Measurements from ENCODE around the gene FAM199X. TPM values are rescaled to one million over a fixed set of nuclear protein-coding genes. Genes with fewer than 3 reads are reported as not detected.

FAM199X gene
- total RNA-seq, 2 experiments from 2014 or later, result 13.4 to 14.0 TPM

DNA sequence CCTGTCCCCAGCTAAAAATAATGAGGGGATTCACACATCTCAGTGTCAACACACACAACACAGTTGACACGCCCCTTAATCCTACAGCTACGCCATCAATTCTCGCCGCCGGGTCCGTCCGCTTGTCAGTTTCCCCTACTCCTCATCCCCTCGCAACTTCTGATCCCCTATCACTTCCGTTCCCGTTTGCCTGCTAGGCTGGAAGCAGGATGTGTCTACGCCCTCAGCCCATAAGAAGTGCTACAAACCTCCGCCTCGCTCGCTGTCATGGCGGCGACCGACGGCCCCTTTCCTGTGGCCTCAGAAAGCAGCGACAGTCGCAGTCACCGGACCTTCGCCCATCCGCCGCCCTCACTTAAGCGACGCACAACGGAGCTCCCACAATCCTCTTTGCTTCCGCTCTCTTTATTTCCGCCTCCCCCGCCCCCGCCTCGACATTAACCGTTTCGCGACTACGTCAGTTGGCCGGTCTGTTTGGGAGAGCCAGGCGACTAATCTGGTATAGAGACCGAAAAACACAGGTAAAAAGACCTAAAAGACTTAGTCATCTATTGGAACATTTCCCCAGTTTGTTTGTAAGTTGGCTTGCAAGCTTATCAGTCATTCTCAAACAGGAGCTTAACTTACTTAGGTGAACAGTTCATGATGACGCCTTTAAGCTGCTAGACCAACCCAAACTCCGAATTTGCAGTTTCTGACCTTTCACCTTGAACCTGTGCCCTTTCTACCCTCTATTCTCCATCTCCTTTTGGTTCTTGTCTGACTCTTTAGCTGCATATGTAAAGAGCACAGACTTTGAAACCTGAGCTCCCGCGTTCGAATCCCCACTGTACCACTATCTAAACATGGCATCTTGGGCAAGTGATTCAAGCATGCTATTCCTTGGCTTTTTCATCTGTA, 9.4 kb upstream of the FAM199X start, which contains the start of gene SLC25A53:
SLC25A53 (minus strand) TSS at position 380 of the 900 bp plus-strand sequence. CDS start 51,752 bp downstream, outside the sequence.
- POLR2A ChIA-PET, result interaction anchor here (0.8 to 1.9 kb wide), 8 partner anchors 9 to 325 kb away, joined by 3 to 29 read pairs (median 4); partner anchors contain the start of genes FAM199X, RAB9B and ZCCHC18
- H3K36me3 Mint-ChIP-seq, result no peaks in the 10 kb centered on the region
- ATAC-seq (ENCODE audit: low read depth) (peak; percentile 91), DNase-seq (peak; percentile 78)
- peak within 1 kb of the TSS; percentile 100 for H3K27ac Mint-ChIP-seq
- no peaks in the 10 kb centered on the region for H3K9me3 Mint-ChIP-seq
- peaks cover 8% of the 10 kb centered on the region for H3K4me1 Mint-ChIP-seq
- no peaks in the 10 kb centered on the region for H3K27me3 Mint-ChIP-seq
- peak within 1 kb of the TSS; percentile 100 for H3K4me3 Mint-ChIP-seq

DNA sequence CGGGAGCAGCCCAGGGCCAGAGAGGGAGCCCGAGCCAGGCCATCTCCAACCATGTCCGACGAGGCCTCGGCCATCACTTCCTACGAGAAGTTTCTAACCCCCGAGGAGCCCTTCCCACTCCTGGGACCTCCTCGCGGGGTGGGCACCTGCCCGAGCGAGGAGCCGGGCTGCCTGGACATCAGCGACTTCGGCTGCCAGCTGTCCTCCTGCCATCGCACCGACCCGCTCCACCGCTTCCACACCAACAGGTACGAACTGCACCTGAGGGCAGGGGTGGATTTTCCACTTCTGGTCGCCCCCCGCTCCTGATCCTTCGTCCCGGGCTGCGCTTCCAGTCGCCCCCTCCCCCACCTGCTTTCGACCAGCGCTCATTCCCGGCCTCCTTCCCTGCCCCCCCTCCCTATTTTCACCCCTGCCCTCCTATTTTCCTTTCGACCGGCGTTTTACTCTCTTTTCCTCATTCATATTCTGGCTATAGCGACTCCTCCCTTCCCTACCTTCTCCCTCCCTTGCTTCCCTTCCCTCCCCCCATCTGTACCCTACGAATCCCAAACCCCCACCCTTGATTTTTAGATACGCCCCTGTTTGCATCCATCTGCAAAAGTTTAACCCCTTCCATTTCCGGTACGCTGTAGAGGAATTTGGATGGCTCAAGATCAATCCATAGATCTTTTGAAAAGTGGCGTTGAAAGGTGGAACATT, 633 bp downstream of the FAM199X start:
- POLR2A ChIA-PET, result interaction anchor here (1.0 to 2.9 kb wide), 3 partner anchors 10 to 248 kb away, joined by 3 to 29 read pairs (median 4); partner anchors contain the start of gene SLC25A53
- H3K9me3 Mint-ChIP-seq, result no peaks in the 10 kb centered on the region
- peak overlapping the region; percentile 82 for H3K4me3 Mint-ChIP-seq
- H3K27ac Mint-ChIP-seq, result peak overlapping the region; percentile 73
- H3K36me3 Mint-ChIP-seq, result peaks cover 5% of the 10 kb centered on the region
- peaks cover 25% of the 10 kb centered on the region for H3K4me1 Mint-ChIP-seq
- peak; percentile 2 for ATAC-seq (ENCODE audit: low read depth)
- H3K27me3 Mint-ChIP-seq, result no peaks in the 10 kb centered on the region
- no peak for DNase-seq

DNA sequence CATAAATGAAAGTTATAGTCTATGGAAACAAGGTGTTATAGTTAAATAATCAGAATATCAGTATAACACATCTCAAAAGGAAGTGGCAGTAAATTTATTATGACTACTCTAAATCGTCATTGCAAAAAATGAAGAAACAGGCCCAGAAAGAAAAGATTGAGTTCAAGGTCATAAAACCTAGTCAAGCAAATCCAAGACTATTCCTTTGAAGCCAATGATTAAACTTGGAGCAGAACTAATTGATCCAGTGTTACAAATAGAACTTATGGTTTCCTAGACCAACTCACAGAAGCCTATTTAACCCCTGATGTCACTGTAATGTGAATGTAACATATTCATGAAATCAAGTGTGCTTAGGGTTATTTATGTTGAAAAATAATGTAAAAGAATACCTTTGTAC, 1.9 kb downstream of the FAM199X start:
- Mint-ChIP-seq H3K27me3 (no peaks in the 10 kb centered on the region), H3K4me1 (peaks cover 25% of the 10 kb centered on the region), H3K4me3 (peak overlapping the region; percentile 82), H3K9me3 (no peaks in the 10 kb centered on the region), H3K27ac (no peak overlapping the region), H3K36me3 (peaks cover 5% of the 10 kb centered on the region)
- ATAC-seq (ENCODE audit: low read depth) (no peak), DNase-seq (no peak)
- POLR2A ChIA-PET, result no interaction called here

DNA sequence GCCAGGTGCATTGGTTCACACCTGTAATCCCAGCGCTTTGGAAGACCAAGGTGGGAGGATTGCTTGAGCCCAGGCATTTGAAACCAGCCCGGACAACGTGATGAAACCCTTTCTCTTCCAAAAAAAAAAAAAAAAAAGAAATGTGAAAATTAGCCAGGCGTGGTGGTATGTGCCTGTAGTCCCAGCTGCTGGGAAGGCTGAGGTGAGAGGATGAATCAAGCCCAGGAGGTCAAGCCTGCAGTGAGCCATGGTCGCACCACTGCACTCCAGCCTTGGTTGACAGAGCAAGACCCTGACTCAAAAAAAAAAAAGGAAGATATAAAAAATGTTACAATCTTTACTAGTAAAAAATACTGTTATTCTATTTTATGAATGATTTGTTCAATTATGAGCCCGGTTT, 5.9 kb downstream of the FAM199X start:
- H3K27ac Mint-ChIP-seq, result no peak overlapping the region
- ATAC-seq (ENCODE audit: low read depth) (no peak), DNase-seq (no peak)
- POLR2A ChIA-PET, result no interaction called here
- H3K36me3 Mint-ChIP-seq, result peaks cover 7% of the 10 kb centered on the region
- no peak overlapping the region for H3K4me3 Mint-ChIP-seq
- no peaks in the 10 kb centered on the region for H3K9me3 Mint-ChIP-seq
- peaks cover 19% of the 10 kb centered on the region for H3K4me1 Mint-ChIP-seq
- no peaks in the 10 kb centered on the region for H3K27me3 Mint-ChIP-seq

DNA sequence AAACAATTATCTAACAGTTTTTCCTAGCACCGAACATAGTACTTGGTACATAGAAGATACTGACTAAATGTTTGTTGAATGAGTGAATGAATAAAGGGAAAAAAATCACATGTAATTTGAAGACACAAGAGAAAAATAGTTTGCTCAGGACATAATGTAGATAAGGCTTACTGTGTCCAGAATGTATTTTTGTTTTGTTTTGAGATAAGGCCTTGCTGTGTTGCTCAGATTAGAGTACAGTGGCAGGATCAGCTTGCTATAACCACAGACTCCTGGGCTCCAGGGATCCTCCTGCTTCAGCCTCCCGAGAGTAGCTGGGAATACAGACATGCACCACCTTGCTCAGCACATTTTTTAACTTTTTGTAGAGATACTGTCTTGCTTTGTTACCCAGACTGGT, 6.5 kb downstream of the FAM199X start:
- Mint-ChIP-seq H3K4me1 (peaks cover 14% of the 10 kb centered on the region), H3K4me3 (no peak overlapping the region), H3K36me3 (peaks cover 7% of the 10 kb centered on the region), H3K9me3 (no peaks in the 10 kb centered on the region), H3K27ac (no peak overlapping the region), H3K27me3 (no peaks in the 10 kb centered on the region)
- POLR2A ChIA-PET, result no interaction called here
- no peak for DNase-seq
- no peak for ATAC-seq (ENCODE audit: low read depth)

DNA sequence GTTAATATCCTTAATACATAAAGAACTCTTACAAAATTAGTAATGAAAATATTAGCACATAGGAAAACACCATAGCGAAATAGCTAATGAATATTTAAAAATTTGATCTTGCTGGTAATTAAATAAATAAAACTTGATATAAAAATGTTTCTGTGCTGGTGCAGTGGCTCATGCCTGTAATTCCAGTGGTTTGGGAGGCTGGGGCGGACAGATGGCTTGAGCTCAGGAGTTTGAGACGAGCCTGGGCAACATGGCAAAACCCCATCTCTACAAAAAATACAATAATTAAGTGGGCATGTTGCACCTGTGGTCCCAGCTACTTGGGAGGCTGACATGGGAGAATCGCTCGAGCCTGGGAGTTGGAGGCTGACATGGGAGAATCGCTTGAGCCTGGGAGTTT, 7.6 kb downstream of the FAM199X start:
- Mint-ChIP-seq H3K9me3 (no peaks in the 10 kb centered on the region), H3K4me3 (no peak overlapping the region), H3K36me3 (peaks cover 7% of the 10 kb centered on the region), H3K27me3 (no peaks in the 10 kb centered on the region), H3K4me1 (peaks cover 6% of the 10 kb centered on the region), H3K27ac (no peak overlapping the region)
- ATAC-seq (ENCODE audit: low read depth) (no peak), DNase-seq (no peak)
- POLR2A ChIA-PET, result no interaction called here

DNA sequence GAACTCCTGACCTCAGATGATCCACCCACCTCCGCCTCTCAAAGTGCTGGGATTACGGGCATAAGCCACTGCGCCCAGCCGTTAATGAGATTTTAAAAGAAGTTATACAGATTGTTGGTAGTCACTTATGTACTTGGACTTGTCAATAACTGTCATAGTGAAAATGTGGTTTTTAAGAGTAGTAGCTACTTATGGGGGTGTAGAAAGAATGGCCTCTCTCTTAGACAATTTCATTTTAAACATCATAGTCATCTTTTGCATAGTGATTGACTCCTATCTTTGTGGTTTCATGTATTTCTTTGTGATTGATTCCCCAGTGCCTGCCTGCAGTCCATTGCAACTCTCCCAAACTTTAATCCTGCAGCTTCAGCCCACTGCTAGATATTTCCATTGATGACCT, 17.4 kb downstream of the FAM199X start:
- Mint-ChIP-seq H3K36me3 (peaks cover 10% of the 10 kb centered on the region), H3K4me3 (no peak overlapping the region), H3K27me3 (no peaks in the 10 kb centered on the region), H3K9me3 (no peaks in the 10 kb centered on the region), H3K4me1 (peaks cover 2% of the 10 kb centered on the region), H3K27ac (no peak overlapping the region)
- no peak for ATAC-seq (ENCODE audit: low read depth)
- no peak for DNase-seq
- POLR2A ChIA-PET, result no interaction called here

DNA sequence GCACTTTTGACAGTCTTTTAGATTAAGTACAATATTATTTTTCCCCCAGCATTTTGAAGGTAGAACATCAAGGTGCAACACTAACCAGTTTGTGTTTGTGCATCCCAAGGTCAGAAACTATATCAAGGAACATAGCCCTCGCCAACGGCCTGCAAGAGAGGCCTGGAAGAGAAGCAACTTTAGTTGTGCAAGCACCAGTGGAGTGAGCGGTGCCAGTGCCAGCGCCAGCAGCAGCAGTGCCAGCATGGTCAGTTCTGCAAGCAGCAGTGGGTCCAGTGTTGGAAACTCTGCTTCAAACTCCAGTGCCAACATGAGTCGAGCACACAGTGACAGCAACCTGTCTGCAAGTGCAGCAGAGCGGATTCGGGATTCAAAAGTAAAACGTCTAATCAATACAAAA, 21.7 kb downstream of the FAM199X start:
- ATAC-seq (ENCODE audit: low read depth) (no peak), DNase-seq (no peak)
- no peaks in the 10 kb centered on the region for H3K4me1 Mint-ChIP-seq
- no peaks in the 10 kb centered on the region for H3K27me3 Mint-ChIP-seq
- H3K27ac Mint-ChIP-seq, result no peak overlapping the region
- POLR2A ChIA-PET, result no interaction called here
- H3K36me3 Mint-ChIP-seq, result peaks cover 3% of the 10 kb centered on the region
- H3K9me3 Mint-ChIP-seq, result no peaks in the 10 kb centered on the region
- H3K4me3 Mint-ChIP-seq, result no peak overlapping the region

DNA sequence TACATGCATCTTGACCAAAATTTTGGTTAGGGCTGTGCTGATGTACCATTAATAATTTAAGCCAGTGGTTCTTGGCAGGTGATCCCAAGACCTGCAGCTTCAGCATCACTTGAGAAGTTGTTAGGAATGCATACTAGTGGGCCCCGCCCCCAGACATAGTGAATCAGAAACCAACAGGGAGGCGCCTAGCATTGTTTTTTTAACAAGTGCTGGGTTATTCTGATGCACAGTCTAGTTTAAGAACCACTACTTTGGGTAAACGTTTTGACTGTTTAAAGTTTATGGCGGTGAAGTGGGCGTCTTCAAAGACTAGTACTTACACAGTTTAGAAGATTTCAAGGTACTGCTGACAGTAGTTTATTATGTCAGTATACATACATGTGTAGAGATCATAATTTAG, 23.6 kb downstream of the FAM199X start:
- H3K27ac Mint-ChIP-seq, result no peak overlapping the region
- DNase-seq (no peak), ATAC-seq (ENCODE audit: low read depth) (no peak)
- H3K27me3 Mint-ChIP-seq, result no peaks in the 10 kb centered on the region
- no peaks in the 10 kb centered on the region for H3K9me3 Mint-ChIP-seq
- POLR2A ChIA-PET, result no interaction called here
- H3K4me1 Mint-ChIP-seq, result no peaks in the 10 kb centered on the region
- H3K4me3 Mint-ChIP-seq, result no peak overlapping the region
- no peaks in the 10 kb centered on the region for H3K36me3 Mint-ChIP-seq

DNA sequence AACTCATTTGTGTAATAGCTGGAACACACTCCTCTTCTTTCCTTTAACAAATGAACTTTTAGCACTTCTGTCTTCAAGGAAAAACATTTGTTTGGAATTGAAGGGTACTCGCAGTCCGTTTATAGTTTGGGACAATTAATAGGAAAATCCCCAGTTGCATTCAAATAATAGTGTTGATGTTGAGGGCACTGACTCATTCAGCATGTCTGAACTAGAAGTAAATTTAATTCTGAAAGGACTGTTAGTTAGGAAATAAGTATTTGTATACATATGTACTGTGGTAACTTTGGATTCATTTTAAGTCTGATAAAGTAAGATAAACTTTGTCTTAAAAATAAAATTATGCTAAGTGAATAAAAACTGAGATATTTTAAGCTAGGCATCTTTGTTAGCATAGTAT, 27.2 kb downstream of the FAM199X start:
- POLR2A ChIA-PET, result no interaction called here
- Mint-ChIP-seq H3K27ac (no peak overlapping the region), H3K9me3 (no peaks in the 10 kb centered on the region)

DNA sequence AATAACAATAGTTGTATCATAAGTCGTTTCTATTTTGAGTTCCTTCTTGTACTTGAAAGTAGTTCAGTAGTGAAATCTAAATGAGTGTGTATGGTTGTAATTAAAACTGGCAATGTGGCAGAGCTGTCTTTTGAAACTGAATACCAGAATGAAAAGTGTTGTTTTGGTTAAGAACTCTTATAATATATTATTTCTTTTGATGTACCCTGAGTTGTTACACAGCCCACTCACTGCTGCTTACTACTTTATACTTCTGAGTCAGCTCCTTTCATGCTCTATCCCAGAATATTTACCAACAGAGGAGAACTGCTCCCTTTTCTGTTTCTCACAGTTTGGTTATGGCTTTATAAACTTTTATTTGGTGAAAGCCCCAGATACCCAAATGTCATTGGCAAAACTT, 28.8 kb downstream of the FAM199X start:
- no peaks in the 10 kb centered on the region for H3K36me3 Mint-ChIP-seq
- DNase-seq (no peak), ATAC-seq (ENCODE audit: low read depth) (no peak)
- no peaks in the 10 kb centered on the region for H3K4me1 Mint-ChIP-seq
- no peaks in the 10 kb centered on the region for H3K27me3 Mint-ChIP-seq
- no peaks in the 10 kb centered on the region for H3K9me3 Mint-ChIP-seq
- POLR2A ChIA-PET, result no interaction called here
- no peak overlapping the region for H3K4me3 Mint-ChIP-seq
- H3K27ac Mint-ChIP-seq, result no peak overlapping the region

More for the DNA sequence above, 27.2 kb downstream of the FAM199X start:
- H3K4me3 Mint-ChIP-seq, result no peak overlapping the region
- H3K27me3 Mint-ChIP-seq, result no peaks in the 10 kb centered on the region
- ATAC-seq (ENCODE audit: low read depth), result no peak
- no peak for DNase-seq
- no peaks in the 10 kb centered on the region for H3K4me1 Mint-ChIP-seq
- no peaks in the 10 kb centered on the region for H3K36me3 Mint-ChIP-seq

DNA sequence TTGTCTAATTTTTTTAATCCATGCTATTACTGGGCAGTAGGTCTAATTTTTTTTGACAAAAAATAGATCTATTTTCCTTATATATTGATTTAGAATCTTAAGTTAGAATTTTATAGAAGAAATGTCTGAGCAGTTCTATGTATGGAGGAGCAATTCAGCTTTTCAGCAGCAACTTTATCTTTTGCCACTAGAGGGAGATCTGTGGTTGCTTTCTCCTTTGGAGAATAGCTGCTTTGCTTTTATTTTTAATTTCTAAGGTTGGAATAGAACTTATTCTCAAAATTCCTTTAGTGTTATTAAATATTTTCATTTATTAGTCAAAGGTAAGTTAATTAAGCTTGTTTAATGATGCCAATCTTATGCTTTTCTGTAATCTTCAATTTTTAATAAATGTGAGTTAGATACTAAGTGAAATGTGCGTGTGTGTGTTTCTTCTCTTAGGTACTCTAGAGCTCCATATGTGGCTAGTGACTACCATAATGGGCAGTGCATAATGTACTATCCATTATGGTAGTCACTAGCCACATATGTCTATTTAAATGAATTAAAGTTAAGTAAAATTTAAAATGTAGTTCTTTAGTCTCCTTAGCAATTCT, 29.3 kb downstream of the FAM199X start:
- ATAC-seq (ENCODE audit: low read depth) (no peak), DNase-seq (no peak)
- POLR2A ChIA-PET, result no interaction called here
- Mint-ChIP-seq H3K9me3 (no peaks in the 10 kb centered on the region), H3K4me1 (no peaks in the 10 kb centered on the region), H3K4me3 (no peak overlapping the region), H3K27me3 (no peaks in the 10 kb centered on the region), H3K36me3 (no peaks in the 10 kb centered on the region), H3K27ac (no peak overlapping the region)

DNA sequence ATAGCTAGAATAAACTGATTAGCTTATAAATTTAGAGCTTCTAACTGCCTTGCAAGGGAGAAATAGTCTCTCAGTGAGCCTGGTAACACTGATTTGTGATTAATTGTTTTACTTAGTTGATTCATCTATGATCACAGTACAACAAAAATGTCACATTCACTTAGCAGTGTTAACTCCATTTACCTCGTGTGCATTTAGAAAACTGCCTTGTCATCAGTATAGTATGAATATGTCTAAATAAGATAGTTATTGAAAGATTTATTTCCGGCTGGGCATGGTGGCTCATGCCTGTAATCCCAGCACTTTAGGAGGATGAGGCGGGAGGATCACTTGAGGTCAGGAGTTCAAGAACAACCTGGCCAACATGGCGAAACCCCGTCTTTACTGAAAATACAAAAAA, 39.3 kb downstream of the FAM199X start:
- H3K9me3 Mint-ChIP-seq, result no peaks in the 10 kb centered on the region
- H3K4me1 Mint-ChIP-seq, result no peaks in the 10 kb centered on the region
- no peak overlapping the region for H3K27ac Mint-ChIP-seq
- no peak for ATAC-seq (ENCODE audit: low read depth)
- H3K27me3 Mint-ChIP-seq, result peaks cover 5% of the 10 kb centered on the region
- no peak overlapping the region for H3K4me3 Mint-ChIP-seq
- no peaks in the 10 kb centered on the region for H3K36me3 Mint-ChIP-seq
- POLR2A ChIA-PET, result no interaction called here
- no peak for DNase-seq
